Parathyroid adenoma (tissue), 2 donors: ENCODE results near the gene CD109.

Experiments
- H2AFZ ChIP-seq: fragments of 300-600 bp; sonication (generic); one replicate; pipeline ENCODE4 v1.7.0; 2017; ENCODE audit warnings: antibody characterized with exemption, mild to moderate bottlenecking
- H3K27ac ChIP-seq: fragments of 300-600 bp; sonication (generic); one replicate; pipeline ENCODE4 v1.7.0; 2017
- H3K27me3 ChIP-seq: fragments of 300-600 bp; sonication (generic); one replicate; pipeline ENCODE4 v1.7.0; 2017; ENCODE audit warnings: low read length; ENCODE audit not compliant: control insufficient read depth, insufficient read depth
- H3K36me3 ChIP-seq: fragments of 300-600 bp; sonication (generic); one replicate; pipeline ENCODE4 v1.7.0; 2017; ENCODE audit warnings: low read length; ENCODE audit not compliant: control insufficient read depth, insufficient read depth
- H3K4me1 ChIP-seq: fragments of 300-600 bp; sonication (generic); one replicate; pipeline ENCODE4 v1.7.0; 2017; ENCODE audit warnings: control low read depth
- H3K4me2 ChIP-seq: fragments of 300-600 bp; sonication (generic); one replicate; pipeline ENCODE4 v1.7.0; 2017; ENCODE audit warnings: low read length
- H3K4me3 ChIP-seq: fragments of 300-600 bp; sonication (generic); one replicate; pipeline ENCODE4 v1.7.0; 2017; ENCODE audit warnings: low read depth, low read length
- H3K79me2 ChIP-seq: fragments of 300-600 bp; sonication (generic); one replicate; pipeline ENCODE4 v1.7.0; 2017; ENCODE audit warnings: control low read depth
- H3K9ac ChIP-seq: fragments of 300-600 bp; sonication (generic); one replicate; pipeline ENCODE4 v1.7.0; 2017; ENCODE audit warnings: mild to moderate bottlenecking
- H3K9me3 ChIP-seq: fragments of 300-600 bp; sonication (generic); one replicate; pipeline ENCODE4 v1.7.0; 2017; ENCODE audit warnings: low read length; ENCODE audit not compliant: control insufficient read depth
- CTCF ChIP-seq: fragments of 300-600 bp; sonication (generic); IDR thresholded peaks from one replicate; pipeline ENCODE4 v1.7.0; 2017; ENCODE audit warnings: antibody characterized with exemption, mild to moderate bottlenecking
- donor health status: primary hyperparathyroidism.

CD109 gene

DNA sequence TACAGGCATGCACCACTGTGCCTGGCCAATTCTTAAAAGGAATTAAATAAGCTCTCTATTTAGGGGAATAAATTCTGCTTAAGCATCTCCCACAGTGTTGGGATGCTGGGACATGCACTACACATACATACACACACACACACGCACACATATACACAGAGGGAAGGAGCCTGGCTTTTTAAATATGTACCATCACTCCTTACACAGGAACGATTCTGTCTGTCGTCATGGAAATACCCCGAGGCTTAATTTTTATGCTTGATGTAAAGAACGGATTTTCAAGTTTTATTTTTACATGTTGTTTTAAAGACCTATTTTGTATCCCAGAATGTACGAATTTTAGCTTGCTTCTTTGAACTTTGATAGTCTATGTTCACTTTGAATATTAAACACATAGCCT lies 95.3 kb downstream of the CD109 start:
- Histone ChIP-seq H3K4me3 (no peak overlapping the region), H3K27me3 (no peaks in the 10 kb centered on the region), H3K36me3 (no peaks in the 10 kb centered on the region), H3K9me3 (no peaks in the 10 kb centered on the region), H3K4me2 (no peak overlapping the region), H3K9ac (no peak overlapping the region), H3K27ac (no peak overlapping the region), H3K4me1 (no peaks in the 10 kb centered on the region), H2AFZ (no peak overlapping the region), H3K79me2 (no peaks in the 10 kb centered on the region)
- TF ChIP-seq CTCF, result no peak

DNA sequence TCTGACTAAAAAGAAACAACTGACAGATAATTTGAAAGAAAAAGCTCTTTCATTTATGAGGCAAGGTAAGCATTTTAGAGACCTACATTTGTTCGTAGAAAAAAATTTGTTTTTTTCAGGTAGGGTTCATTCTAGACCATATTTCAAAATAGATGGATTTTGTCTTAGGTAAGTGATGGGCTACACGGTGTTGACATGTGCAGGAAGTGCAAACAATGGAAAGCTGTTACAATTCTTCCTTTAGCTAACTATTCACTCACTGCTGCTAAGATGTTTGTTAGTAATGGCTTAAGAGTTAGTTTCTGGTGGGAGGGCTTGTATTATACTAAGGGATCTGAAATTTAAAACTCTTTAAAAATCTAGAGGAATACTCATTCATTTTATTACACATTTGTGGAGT lies 96.7 kb downstream of the CD109 start:
- Histone ChIP-seq H2AFZ (no peak overlapping the region), H3K9ac (no peak overlapping the region), H3K4me3 (no peak overlapping the region), H3K36me3 (no peaks in the 10 kb centered on the region), H3K79me2 (no peaks in the 10 kb centered on the region), H3K4me1 (no peaks in the 10 kb centered on the region), H3K9me3 (no peaks in the 10 kb centered on the region), H3K4me2 (no peak overlapping the region), H3K27ac (no peak overlapping the region), H3K27me3 (no peaks in the 10 kb centered on the region)
- TF ChIP-seq CTCF, result no peak

GRCh38 chr6:73796881-73797280 lies 100.9 kb downstream of the CD109 start:
- TF ChIP-seq CTCF, result no peak
- H3K4me1 ChIP-seq, result peaks cover 4% of the 10 kb centered on the region
- no peak overlapping the region for H3K27ac ChIP-seq
- H3K79me2 ChIP-seq, result peaks cover 3% of the 10 kb centered on the region
- H3K27me3 ChIP-seq, result no peaks in the 10 kb centered on the region
- H3K4me3 ChIP-seq, result no peak overlapping the region
- H3K9me3 ChIP-seq, result no peaks in the 10 kb centered on the region
- no peak overlapping the region for H3K9ac ChIP-seq
- H3K4me2 ChIP-seq, result no peak overlapping the region
- no peaks in the 10 kb centered on the region for H3K36me3 ChIP-seq
- H2AFZ ChIP-seq, result no peak overlapping the region

DNA sequence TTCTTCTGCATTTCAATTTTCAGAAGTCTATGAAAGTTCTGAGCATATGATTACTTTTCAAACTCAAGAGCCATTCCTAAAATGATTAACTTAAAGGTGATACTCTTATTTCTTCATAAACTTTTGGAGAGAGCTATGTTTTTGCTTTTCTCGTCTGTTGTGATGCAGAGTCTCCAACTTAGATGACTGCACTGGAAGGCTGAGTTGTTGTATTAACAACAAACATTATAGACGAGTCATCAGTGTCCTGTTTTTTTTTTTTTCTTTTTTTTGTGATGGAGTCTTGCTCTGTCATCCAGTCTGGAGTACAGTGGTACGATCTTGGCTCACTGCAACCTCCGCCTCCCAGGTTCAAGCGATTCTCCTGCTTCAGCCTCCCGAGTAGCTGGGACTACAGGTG lies 101.9 kb downstream of the CD109 start:
- no peak overlapping the region for H3K4me3 ChIP-seq
- no peaks in the 10 kb centered on the region for H3K27me3 ChIP-seq
- no peak overlapping the region for H3K27ac ChIP-seq
- H3K36me3 ChIP-seq, result no peaks in the 10 kb centered on the region
- no peak overlapping the region for H2AFZ ChIP-seq
- peaks cover 3% of the 10 kb centered on the region for H3K79me2 ChIP-seq
- H3K9ac ChIP-seq, result no peak overlapping the region
- H3K9me3 ChIP-seq, result no peaks in the 10 kb centered on the region
- H3K4me1 ChIP-seq, result peaks cover 6% of the 10 kb centered on the region
- H3K4me2 ChIP-seq, result no peak overlapping the region
- no peak for TF ChIP-seq CTCF

DNA sequence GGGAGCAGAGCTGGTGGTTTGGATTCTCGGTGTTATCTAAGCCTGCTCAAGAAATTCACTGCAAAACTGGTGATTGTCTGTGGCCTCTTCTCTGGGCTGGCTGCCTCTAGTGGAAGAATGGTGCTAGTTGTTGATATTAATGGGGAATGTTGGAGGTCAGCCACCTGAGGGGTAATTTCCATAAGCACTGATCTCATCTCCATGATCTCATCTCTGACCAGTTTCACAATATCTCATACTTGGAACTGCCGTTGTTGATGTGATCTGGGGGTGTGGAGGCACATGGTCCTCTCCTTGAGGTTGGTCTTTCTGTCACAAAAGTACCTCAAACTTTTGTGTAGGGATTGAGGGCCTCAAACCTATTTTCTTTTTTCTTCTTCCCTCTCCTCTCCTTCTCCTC lies 102.6 kb downstream of the CD109 start:
- no peak overlapping the region for H3K4me2 ChIP-seq
- no peak overlapping the region for H3K27ac ChIP-seq
- TF ChIP-seq CTCF, result peak; percentile 34
- H3K27me3 ChIP-seq, result no peaks in the 10 kb centered on the region
- no peaks in the 10 kb centered on the region for H3K9me3 ChIP-seq
- no peak overlapping the region for H3K9ac ChIP-seq
- H3K36me3 ChIP-seq, result no peaks in the 10 kb centered on the region
- peaks cover 9% of the 10 kb centered on the region for H3K4me1 ChIP-seq
- peaks cover 3% of the 10 kb centered on the region for H3K79me2 ChIP-seq
- no peak overlapping the region for H3K4me3 ChIP-seq
- H2AFZ ChIP-seq, result no peak overlapping the region
